Hindlimb muscle (tissue), 1 donor: Measurements from ENCODE around the gene CCDC172. TPM values are rescaled to one million over a fixed set of nuclear protein-coding genes. Genes with fewer than 3 reads are reported as not detected.

Experiments used
- polyA plus RNA-seq: library from polyadenylated mRNA; unstranded; fragments of 120-200 nt; gene quantifications from one replicate; pipeline ENCODE4 v1.2.1, GENCODE V29; 2013; ENCODE audit not compliant: insufficient read length

CCDC172 gene
- polyA plus RNA-seq, 1 donor = not detected

Other genes starting within 250 kb of the CCDC172 start
- 33.4 TPM for gene GFRA1, start 51.2 kb upstream of the CCDC172 start, polyA plus RNA-seq
- 0.17 TPM for gene PNLIPRP3, start 103.4 kb downstream of the CCDC172 start, polyA plus RNA-seq
- gene PNLIP, start 221.5 kb downstream of the CCDC172 start, polyA plus RNA-seq = 0.39 TPM